Renal cortex interstitium (tissue), 11 donors: ENCODE results near the gene CORIN. TPM values are rescaled to one million over a fixed set of nuclear protein-coding genes. Genes with fewer than 3 reads are reported as not detected.

Experiments used
- DNase-seq, 11 donors: peaks; one replicate each; pipeline ENCODE4 v3.0.0-alpha.2; 2013; ENCODE audit warnings: low read depth in 9 of 11, low spot score in 4 of 11; ENCODE audit errors: extremely low read depth in 1 of 11
- polyA plus RNA-seq, 3 donors: library from polyadenylated mRNA; unstranded; fragments of 120-200 nt; gene quantifications; one replicate each; pipeline ENCODE4 v1.2.1, GENCODE V29; 2013; ENCODE audit not compliant: insufficient read length in 3 of 3

The CORIN gene
- polyA plus RNA-seq, 3 donors: 4.4 to 5.8 (median 4.5) TPM

- no peak for DNase-seq
These were observed 216.7 kb downstream of the CORIN start for GRCh38 chr4:47621181-47621580.

GRCh38 chr4:47619691-47620090, 218.2 kb downstream of the CORIN start:
- DNase-seq: peak in 1 of 11 donors; percentile 10

DNA sequence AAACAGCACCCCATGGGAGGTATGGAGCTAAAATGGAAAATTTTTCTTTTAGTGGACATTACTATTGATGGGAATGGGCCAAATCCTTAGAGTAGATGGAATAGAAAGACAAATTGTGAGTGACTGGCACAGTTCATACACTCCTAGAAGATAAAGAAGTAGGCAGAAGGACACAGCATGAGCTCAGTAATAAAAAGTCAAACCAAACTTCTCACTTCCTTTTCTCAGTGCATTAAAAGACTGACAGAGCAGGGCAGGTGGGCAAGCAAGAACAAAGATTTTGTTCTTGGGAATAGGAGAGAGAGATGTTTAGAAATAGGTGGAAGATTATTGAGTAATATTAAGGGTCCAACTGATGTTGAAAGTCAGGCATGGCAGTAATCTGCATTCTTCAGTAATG, 220.3 kb downstream of the CORIN start:
- DNase-seq: no peak

DNA sequence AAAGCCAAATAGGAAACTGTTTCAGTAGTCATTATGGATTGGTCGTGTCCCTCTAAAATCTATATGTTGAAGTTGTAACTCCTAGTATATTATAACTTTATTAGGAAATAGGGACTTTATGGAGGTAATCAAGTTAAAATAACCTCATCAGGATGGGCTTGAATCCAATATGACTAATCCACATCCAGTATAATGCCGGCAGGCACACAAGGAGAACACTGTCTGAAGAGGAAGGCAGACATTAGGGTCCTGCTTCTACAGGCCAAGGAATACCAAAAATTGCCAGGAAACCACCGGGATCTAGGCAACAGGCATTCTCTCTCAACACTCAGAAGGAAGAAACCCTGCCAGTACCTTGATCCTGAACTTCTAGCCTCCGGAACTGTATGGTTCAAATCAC, 222.5 kb downstream of the CORIN start:
- no peak for DNase-seq

DNA sequence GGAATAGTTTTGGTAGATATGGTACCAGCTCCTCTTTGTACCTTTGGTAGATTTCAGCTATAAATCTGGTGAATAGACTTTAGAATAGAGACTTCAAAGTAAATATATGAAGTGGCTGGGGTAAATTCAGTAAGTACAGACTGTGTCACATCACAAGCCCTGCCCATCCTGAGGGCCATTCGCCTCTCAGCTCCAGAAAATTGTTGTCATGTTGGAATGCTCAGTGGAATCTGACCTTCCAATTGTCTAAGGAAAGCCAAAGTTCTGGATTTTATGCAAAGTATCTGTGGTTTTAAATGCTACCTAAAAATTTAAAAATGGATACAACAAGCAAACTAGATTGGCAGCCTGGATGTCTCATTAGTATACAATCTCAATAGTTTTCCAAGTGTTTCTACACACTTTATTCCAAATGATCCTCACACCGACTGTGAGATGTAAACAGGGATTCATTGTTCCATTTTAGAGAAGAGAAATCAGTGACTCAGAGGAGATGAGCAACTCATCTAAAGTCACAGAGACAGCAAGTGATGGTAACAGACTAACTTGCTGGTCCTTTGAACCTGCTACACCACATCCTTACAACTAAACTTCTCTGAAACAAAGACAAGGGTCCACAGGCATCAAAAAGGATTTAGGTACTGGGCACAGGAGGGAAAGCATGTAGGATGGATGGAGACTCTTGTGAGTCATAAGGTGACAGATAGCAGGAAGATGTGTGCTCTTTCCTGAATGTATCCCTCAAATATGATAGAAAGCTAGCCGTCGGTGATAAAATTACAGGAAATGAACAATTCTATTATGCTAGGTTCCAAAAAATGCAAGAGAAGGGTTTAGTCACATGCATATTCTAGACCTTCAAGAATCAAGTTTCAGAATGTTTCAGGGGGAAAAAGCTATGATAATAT, 225.5 kb downstream of the CORIN start:
- no peak for DNase-seq

DNA sequence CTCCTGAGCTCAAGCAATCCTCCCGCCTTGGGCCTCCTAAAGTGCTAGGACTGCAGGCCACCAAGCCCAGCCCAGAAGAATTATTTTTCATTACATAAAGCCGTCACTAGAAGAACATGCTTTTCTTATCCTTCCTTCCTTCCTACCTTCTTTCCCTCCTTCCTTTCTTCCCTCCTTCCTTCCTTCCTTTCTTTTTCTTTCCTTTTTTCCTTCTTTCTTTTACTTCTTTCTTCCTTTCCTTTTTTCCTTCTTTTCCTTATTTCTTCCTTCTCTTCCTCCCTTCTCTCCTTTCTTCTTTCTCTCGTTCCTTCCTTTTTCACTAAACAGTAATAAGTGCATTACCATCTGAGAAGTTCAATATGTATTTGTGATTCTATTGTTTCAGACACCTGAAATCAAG, 231.4 kb downstream of the CORIN start:
- DNase-seq: no peak

GRCh38 chr4:47598896-47599295, 239.0 kb downstream of the CORIN start:
- DNase-seq: no peak

DNA sequence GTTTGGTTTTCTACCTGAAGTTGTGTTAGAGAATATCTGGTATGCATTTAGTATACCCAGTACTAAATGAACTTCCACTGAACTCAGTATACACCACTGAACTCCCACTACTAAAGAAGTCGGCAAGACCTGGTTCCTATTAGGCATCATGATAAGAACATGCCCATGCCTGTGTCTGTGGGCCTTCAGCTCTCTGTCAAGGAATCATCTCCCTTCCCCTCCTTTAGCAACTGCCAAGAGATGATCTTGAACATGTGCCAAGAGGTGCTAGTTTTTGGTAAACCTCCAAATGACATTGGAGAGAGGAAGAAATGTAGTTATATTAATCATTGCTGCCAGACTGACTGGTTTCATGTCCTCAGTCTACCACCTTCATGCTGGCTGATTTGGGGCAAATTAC, 239.5 kb downstream of the CORIN start:
- no peak for DNase-seq

DNA sequence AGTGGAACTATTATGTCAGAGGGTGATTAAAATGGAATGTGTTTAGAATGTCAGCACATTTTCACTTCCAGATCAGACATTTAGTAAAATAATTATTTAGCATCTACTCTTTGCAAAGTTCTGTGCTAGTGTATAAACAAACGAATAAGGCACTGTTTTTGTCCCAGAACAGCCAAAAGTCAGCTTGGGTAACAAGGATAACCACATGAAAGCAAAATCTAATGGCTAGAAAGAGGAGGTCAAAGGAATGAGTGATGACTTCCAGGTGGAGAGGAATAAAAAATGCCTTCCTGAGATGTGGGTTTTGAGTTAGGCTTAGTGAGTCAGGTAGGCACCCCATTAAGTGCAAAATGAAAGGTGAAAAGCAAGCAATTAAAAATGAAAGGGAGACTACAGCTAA, 240.2 kb downstream of the CORIN start:
- DNase-seq: no peak

- no peak for DNase-seq
These were observed 247.5 kb downstream of the CORIN start for GRCh38 chr4:47590325-47590724.

- no peak for DNase-seq
These were observed 258.6 kb downstream of the CORIN start for GRCh38 chr4:47579235-47579634.

- DNase-seq: peak in 9 of 11 donors; percentile 28 to 61 (median 44)
These were observed 259.9 kb downstream of the CORIN start for GRCh38 chr4:47577779-47578553.

- DNase-seq: no peak
These were observed 264.9 kb downstream of the CORIN start for GRCh38 chr4:47572981-47573380.

DNA sequence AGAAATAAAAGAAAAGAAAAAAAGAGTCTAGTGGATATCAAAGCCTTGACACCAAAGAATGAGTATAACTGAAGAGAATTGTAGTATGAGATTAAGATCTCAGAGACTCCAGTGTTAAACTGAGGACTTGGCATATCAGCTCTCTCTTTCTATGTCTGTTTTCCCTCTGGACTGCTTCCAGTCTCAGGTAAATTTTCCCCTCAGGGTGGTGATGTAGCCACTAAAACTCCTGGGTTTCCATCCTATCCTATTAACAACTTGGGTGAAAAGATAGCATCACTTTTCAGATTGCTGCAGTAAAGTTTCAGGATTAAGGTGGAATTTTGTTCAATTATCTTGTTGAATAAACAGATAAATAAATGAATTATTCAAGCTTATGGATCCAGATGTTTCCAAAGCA, 267.1 kb downstream of the CORIN start:
- DNase-seq: no peak

DNA sequence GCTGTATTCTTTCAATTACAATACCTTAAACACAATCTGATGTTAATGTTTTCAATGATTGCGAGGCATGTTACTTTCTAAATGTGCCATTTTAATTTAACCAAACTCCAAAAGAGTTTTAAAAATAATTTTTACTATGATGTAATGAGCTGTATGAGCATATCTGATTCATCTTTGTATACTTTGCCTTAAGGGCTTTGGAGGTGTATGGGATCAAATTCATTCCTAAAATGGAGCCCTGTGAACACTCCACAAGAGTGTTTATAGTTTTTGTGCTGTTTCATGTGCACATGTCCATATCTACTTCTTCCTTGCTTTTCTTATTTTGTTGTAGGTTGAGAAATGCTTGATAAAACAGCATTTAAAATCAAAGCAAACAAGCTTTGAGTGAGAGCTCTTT, 270.4 kb downstream of the CORIN start:
- DNase-seq: no peak

GRCh38 chr4:47566969-47567368, 270.9 kb downstream of the CORIN start:
- no peak for DNase-seq

DNA sequence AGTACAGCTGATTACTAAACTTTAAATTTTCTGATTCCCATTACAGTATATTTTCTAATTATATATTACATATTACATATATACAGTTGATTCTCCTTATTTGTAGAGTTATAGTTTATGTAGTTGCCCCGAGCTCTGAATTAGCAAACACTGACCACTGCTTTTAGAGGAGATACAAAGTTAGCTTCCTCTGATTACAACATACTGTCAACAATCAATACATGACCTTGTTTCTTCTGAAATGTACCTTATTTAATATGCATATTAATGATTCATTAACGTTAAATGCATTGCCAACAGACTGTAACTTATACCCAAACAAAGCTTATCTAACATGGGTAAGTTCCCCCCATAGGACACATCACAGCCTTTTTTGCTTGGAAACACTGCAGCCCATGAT, 271.3 kb downstream of the CORIN start:
- no peak for DNase-seq

DNA sequence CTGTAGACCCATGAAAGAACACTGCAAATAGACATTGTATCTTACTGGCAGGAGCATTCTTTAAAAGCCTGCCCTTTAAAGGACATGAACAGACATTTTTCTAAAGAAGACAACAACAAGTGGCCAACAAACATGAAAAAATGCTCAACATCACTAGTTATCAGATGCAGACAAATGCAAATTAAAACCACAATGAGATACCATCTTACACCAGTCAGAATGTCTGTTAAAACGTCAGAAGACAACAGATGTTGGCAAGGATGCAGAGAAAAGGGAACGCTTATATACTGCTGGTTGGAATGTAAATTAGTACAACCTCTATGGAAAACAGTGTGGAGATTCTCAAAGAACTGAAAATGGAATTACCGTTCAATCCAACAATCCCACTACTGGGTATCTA, 275.6 kb downstream of the CORIN start:
- no peak for DNase-seq

DNA sequence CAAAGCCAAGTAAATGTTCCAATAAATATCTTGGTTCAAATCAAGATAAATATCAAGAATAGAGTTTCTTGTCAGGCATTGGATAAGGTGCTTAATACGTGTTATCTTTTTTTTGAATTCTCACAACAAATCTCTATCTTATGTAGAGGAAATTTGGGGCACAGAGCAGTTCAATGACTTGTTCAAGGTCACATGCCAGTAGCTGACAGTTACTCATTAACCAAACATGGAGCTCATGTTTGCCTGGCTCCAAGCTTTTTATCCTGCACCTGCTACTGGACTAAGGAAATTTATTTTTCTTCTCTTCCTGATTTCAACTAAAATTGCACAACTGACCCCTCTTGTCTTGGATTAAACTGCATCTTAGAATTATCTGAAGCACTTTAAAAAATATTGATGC, 276.5 kb downstream of the CORIN start:
- DNase-seq: no peak

DNA sequence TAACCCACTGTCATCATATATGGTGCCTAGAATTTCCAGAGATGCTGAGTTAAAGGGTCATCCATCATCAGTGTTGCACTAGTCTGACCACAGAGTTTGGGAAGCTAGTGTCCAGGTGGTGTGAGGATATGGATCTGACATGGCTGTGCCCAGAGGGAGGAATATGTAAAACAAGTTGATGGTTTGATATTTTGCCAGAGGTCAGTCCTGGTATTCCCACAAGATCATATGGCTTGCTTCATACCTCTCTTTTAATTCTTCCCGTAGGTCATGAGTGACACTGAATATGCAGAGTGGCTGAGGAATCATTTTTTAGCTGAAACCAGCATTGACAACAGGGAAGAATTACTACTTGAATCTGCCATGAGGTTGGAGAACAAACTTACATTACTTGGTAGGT, 277.2 kb downstream of the CORIN start:
- no peak for DNase-seq
